ENCODE data around the gene INO80.

DNA sequence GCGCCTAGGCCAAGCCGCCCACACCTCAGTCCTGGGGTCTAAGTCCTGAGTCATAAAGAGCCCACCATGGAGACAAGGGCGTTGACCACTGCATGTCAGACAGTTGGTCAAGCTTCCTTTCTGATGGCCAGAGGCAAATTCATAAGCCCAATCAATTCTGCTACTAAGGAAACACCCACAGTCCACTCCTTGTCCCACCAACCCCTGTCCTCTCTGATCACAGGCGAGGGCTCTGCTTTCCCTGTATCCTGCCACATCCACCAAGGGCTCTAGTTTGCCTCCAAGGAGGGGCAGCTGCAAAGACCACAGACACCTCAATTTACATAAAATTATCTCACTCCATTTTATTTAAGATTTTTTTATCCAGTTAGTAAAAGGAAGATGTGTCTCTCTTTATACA, 137.5 kb downstream of the INO80 start:
- TF ChIP-seq, protein P1, sequence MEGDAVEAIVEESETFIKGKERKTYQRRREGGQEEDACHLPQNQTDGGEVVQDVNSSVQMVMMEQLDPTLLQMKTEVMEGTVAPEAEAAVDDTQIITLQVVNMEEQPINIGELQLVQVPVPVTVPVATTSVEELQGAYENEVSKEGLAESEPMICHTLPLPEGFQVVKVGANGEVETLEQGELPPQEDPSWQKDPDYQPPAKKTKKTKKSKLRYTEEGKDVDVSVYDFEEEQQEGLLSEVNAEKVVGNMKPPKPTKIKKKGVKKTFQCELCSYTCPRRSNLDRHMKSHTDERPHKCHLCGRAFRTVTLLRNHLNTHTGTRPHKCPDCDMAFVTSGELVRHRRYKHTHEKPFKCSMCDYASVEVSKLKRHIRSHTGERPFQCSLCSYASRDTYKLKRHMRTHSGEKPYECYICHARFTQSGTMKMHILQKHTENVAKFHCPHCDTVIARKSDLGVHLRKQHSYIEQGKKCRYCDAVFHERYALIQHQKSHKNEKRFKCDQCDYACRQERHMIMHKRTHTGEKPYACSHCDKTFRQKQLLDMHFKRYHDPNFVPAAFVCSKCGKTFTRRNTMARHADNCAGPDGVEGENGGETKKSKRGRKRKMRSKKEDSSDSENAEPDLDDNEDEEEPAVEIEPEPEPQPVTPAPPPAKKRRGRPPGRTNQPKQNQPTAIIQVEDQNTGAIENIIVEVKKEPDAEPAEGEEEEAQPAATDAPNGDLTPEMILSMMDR (IDR thresholded peaks at IDR 0.05) = no peak
- TF ChIP-seq POLR2A (IDR thresholded peaks at IDR 0.05) = no peak
